H1 (cell line): ENCODE data around the gene GARS1. TPM values are rescaled to one million over a fixed set of nuclear protein-coding genes. Genes with fewer than 3 reads are reported as not detected.

Experiments
- CHD7 ChIP-seq: fragments of 300-600 bp; sonication (generic); IDR thresholded peaks from 2 replicates; pipeline ENCODE4 v1.7.1; 2012; ENCODE audit warnings: low read length, moderate library complexity, mild to moderate bottlenecking, inconsistent platforms; ENCODE audit not compliant: insufficient replicate concordance
- MAX ChIP-seq: IDR thresholded peaks from 2 replicates; pipeline ENCODE4 v1.6.1; 2012; ENCODE audit warnings: inconsistent platforms
- POU5F1 ChIP-seq: IDR thresholded peaks from 2 replicates; pipeline ENCODE4 v1.6.1; 2011; ENCODE audit warnings: low read depth, mild to moderate bottlenecking, low read length, moderate library complexity
- SIRT6 ChIP-seq: IDR thresholded peaks from one replicate; pipeline ENCODE4 v1.7.1; 2012; ENCODE audit warnings: low read length, inconsistent platforms
- polyA plus RNA-seq, 7 experiments: library from polyadenylated mRNA; depleted of rRNA in 3 of 7; stranded (reverse) in 5 of 7; unstranded in 2 of 7; fragments of >200 nt in 5 of 7; fragments of 200-250 nt in 2 of 7; gene quantifications; 1 replicate in 5 of 7; 2 replicates in 1 of 7; 4 replicates in 1 of 7; pipeline versions ENCODE4 v1.2.1 to v1.2.3, GENCODE V29; 2011 to 2013; ENCODE audit warnings: missing spikeins in 2 of 7, mixed read lengths in 2 of 7
- total RNA-seq: library from RNA; stranded (reverse); fragmentation: NEBNext Ultra II Directional; extraction: Animal tissue kit (Norgen Biotek cat#: 25700); gene quantifications from 2 replicates; pipeline ENCODE4 v1.2.1, GENCODE V29; 2021

Gene GARS1
- total and polyA plus RNA-seq, 2 of the 8 experiments (the other 6 are each of a cell fraction or from before 2014, with no cell fraction given), result 270 to 476 TPM

DNA sequence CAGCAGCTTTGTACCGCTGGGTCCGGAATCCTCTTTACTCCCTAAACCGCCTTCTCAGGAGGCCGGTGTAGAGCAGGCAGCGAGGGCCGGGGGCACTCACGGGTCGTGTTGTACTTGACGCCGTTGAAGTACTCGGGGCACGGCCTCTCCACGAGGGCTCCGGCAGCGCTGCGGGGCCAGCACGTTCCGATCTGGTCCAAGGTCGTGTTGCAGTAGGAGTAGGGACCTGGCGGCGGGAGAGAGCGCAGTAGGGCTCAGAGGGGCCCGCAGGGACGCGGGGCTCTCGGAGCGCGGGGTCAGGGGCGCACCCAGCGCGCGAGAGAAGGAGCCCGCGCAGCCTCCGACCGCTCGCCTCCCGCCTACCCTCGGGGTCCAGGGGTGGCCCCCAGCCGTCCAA is 87.1 kb downstream of the GARS1 start (continued):
- TF ChIP-seq CHD7 (no peak), SIRT6 (no peak), MAX (peak; percentile 73), POU5F1 (no peak)
